Activated B cell treated with CpG ODN at 0.5 μM for 24 hours (primary cell): ENCODE measurements around the gene ZNF445. TPM values are rescaled to one million over a fixed set of nuclear protein-coding genes. Genes with fewer than 3 reads are reported as not detected.

Source experiments
- ATAC-seq: fragments of 200-7000 bp; cut with Tn5 transposase; one replicate; pipeline ENCODE4 v1.10.0; 2021; ENCODE audit warnings: low read depth, mild to moderate bottlenecking, moderate library complexity
- CTCF ChIA-PET: fragments of 350-600 bp; sonication (Branson Sonifier 250); formaldehyde crosslinking; loops from one replicate; lab custom pipeline; 2021; ENCODE audit warnings: antibody characterized with exemption; lab: Charles Lee
- POLR2A ChIA-PET: fragments of 350-600 bp; sonication (Branson Sonifier 250); formaldehyde crosslinking; loops from one replicate; lab custom pipeline; 2021; ENCODE audit warnings: antibody characterized with exemption; lab: Charles Lee
- DNase-seq: peaks from one replicate; pipeline ENCODE4 v3.0.0; 2022
- H3K27ac Mint-ChIP-seq: one replicate; pipeline ENCODE4 v1.8.0; 2020; ENCODE audit warnings: mixed read lengths
- H3K27me3 Mint-ChIP-seq: one replicate; pipeline ENCODE4 v1.8.0; 2021; ENCODE audit warnings: mixed read lengths
- H3K36me3 Mint-ChIP-seq: one replicate; pipeline ENCODE4 v1.8.0; 2021; ENCODE audit warnings: low read depth, mixed read lengths
- H3K4me1 Mint-ChIP-seq: one replicate; pipeline ENCODE4 v1.8.0; 2021; ENCODE audit warnings: mixed read lengths
- H3K4me3 Mint-ChIP-seq: one replicate; pipeline ENCODE4 v1.8.0; 2020; ENCODE audit warnings: mild to moderate bottlenecking, mixed read lengths
- H3K9me3 Mint-ChIP-seq: one replicate; pipeline ENCODE4 v1.8.0; 2020; ENCODE audit warnings: mixed read lengths
- CTCF ChIP-seq: fragments of 200-600 bp; IDR thresholded peaks from one replicate; pipeline ENCODE4 v1.8.0; 2022; ENCODE audit warnings: antibody characterized with exemption, mild to moderate bottlenecking
- intact Hi-C: fragments of 100-400 bp; cut with micrococcal nuclease; formaldehyde crosslinking; loops from one replicate; pipeline ENCODE4 v1.15.1; 2024
- total RNA-seq: library from RNA; stranded (reverse); gene quantifications from 2 replicates; pipeline ENCODE4 v1.2.3, GENCODE V29; 2022

The ZNF445 gene
- total RNA-seq, 1 donor from 2014 or later: 19.5 TPM

DNA sequence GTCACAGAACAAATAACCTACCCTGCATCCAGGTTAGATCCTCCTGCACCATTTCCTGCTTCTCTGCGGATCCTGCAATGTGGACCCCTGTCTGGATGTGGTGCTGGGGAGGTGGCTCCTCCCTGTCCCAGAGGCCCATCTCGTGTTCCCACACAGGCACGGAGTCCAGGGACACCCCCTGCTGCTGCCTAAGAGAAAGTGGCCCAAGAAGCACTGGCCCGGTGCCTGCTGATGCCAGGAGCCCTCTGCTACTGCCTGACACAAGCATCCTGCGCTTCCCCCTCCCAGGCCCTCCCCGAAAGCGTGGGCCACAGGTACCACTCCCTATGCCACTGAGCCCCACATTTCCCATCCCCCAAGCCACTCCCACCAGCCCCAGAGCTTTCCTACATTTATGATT lies 48.6 kb downstream of the ZNF445 start:
- intact Hi-C loops: no loop called here
- no peak overlapping the region for H3K4me3 Mint-ChIP-seq
- CTCF ChIA-PET: no interaction called here
- no peaks in the 10 kb centered on the region for H3K4me1 Mint-ChIP-seq
- H3K27ac Mint-ChIP-seq: no peak overlapping the region
- peaks cover 8% of the 10 kb centered on the region for H3K27me3 Mint-ChIP-seq
- no peak for TF ChIP-seq CTCF
- DNase-seq: no peak
- POLR2A ChIA-PET: no interaction called here
- no peak for ATAC-seq
- no peaks in the 10 kb centered on the region for H3K9me3 Mint-ChIP-seq
- no peaks in the 10 kb centered on the region for H3K36me3 Mint-ChIP-seq

GRCh38 chr3:44427683-44428082 lies 49.8 kb downstream of the ZNF445 start:
- H3K36me3 Mint-ChIP-seq: no peaks in the 10 kb centered on the region

GRCh38 chr3:44424758-44425157 lies 52.7 kb downstream of the ZNF445 start:
- H3K4me1 Mint-ChIP-seq: no peaks in the 10 kb centered on the region
- H3K36me3 Mint-ChIP-seq: no peaks in the 10 kb centered on the region
- intact Hi-C loops: no loop called here
- H3K27ac Mint-ChIP-seq: no peak overlapping the region
- no peak for DNase-seq
- no peak for ATAC-seq
- ChIA-PET CTCF (no interaction called here), POLR2A (no interaction called here)
- TF ChIP-seq CTCF: no peak
- peaks cover 12% of the 10 kb centered on the region for H3K27me3 Mint-ChIP-seq
- H3K9me3 Mint-ChIP-seq: no peaks in the 10 kb centered on the region
- no peak overlapping the region for H3K4me3 Mint-ChIP-seq

More at GRCh38 chr3:44427683-44428082, 49.8 kb downstream of the ZNF445 start:
- ChIA-PET POLR2A (no interaction called here), CTCF (no interaction called here)
- DNase-seq (no peak), ATAC-seq (no peak)
- Mint-ChIP-seq H3K27ac (no peak overlapping the region), H3K9me3 (no peaks in the 10 kb centered on the region), H3K27me3 (peaks cover 10% of the 10 kb centered on the region), H3K4me3 (no peak overlapping the region), H3K4me1 (no peaks in the 10 kb centered on the region)
- no peak for TF ChIP-seq CTCF
- intact Hi-C loops: no loop called here

- ChIA-PET POLR2A (no interaction called here), CTCF (no interaction called here)
- H3K4me1 Mint-ChIP-seq: no peaks in the 10 kb centered on the region
- DNase-seq: no peak
- TF ChIP-seq CTCF: no peak
- no peaks in the 10 kb centered on the region for H3K9me3 Mint-ChIP-seq
- no peak for ATAC-seq
- H3K27me3 Mint-ChIP-seq: peaks cover 9% of the 10 kb centered on the region
- H3K27ac Mint-ChIP-seq: no peak overlapping the region
- intact Hi-C loops: no loop called here
- no peaks in the 10 kb centered on the region for H3K36me3 Mint-ChIP-seq
- H3K4me3 Mint-ChIP-seq: no peak overlapping the region
Observed at GRCh38 chr3:44421280-44421679, 56.2 kb downstream of the ZNF445 start.

DNA sequence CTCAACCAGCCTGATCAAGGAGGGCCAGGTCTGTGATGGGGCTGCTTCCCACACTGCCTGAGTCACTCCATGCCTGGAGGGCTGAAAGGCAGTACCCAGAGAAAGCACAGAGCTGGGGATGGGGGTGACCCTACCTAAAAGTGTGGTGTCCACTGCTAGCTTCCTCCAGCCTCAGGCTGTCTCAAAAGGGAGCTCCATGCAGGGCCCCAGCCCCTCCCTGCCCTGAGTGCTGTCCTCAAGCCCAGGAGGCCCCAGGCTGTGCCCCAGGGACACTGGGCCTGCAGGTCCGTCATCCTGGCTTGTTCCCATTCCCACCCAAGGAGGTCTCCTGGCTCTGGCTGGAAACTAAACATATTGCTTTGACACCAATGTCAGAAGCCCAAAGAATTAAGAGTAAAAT lies 56.8 kb downstream of the ZNF445 start:
- no peak overlapping the region for H3K27ac Mint-ChIP-seq
- H3K36me3 Mint-ChIP-seq: no peaks in the 10 kb centered on the region

More for the DNA sequence above, 56.8 kb downstream of the ZNF445 start:
- Mint-ChIP-seq H3K27me3 (peaks cover 9% of the 10 kb centered on the region), H3K9me3 (no peaks in the 10 kb centered on the region), H3K4me1 (no peaks in the 10 kb centered on the region), H3K4me3 (no peak overlapping the region)
- DNase-seq (no peak), ATAC-seq (no peak)
- intact Hi-C loops: no loop called here
- ChIA-PET POLR2A (no interaction called here), CTCF (no interaction called here)
- no peak for TF ChIP-seq CTCF
